Testis (tissue), 2 donors: ENCODE measurements around the gene CLCF1.

Experiments
- POLR2A ChIP-seq: fragments of 450-650 bp; IDR thresholded peaks from one replicate; pipeline ENCODE4 v1.6.1; 2017; ENCODE audit warnings: antibody characterized with exemption, mild to moderate bottlenecking, moderate library complexity
- TF ChIP-seq, protein P1 (sequence below), 3 experiments: fragments of 450-650 bp in 2 of 3; fragments of 200-600 bp in 1 of 3; sonication (generic) in 1 of 3; IDR thresholded peaks; one replicate each; pipeline ENCODE4 v1.5.1; 2016 to 2019; ENCODE audit warnings: antibody characterized with exemption in 3 of 3, mild to moderate bottlenecking in 2 of 3, moderate library complexity in 1 of 3

DNA sequence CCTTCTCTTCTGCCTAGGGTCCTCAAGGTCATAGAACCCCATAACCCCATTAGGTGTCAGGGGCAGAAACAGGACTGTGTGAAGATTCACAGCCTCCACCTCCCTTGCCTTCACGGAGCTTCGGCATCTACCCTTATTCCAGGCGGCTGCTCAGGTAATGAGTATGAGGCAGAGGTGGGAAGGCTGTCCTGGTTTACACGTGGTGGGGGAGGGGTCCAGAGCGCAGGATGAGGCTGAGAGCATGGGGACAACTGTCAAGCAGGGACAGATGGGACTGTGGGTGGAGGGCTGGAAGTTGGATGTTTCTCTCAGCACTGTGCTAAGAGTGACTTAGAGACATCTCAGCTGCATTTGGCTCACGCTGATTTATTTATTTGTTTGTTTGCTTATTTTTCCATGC, 14.1 kb upstream of the CLCF1 start:
- TF ChIP-seq, protein P1, sequence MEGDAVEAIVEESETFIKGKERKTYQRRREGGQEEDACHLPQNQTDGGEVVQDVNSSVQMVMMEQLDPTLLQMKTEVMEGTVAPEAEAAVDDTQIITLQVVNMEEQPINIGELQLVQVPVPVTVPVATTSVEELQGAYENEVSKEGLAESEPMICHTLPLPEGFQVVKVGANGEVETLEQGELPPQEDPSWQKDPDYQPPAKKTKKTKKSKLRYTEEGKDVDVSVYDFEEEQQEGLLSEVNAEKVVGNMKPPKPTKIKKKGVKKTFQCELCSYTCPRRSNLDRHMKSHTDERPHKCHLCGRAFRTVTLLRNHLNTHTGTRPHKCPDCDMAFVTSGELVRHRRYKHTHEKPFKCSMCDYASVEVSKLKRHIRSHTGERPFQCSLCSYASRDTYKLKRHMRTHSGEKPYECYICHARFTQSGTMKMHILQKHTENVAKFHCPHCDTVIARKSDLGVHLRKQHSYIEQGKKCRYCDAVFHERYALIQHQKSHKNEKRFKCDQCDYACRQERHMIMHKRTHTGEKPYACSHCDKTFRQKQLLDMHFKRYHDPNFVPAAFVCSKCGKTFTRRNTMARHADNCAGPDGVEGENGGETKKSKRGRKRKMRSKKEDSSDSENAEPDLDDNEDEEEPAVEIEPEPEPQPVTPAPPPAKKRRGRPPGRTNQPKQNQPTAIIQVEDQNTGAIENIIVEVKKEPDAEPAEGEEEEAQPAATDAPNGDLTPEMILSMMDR (IDR thresholded peaks at IDR 0.05) = no peak
- TF ChIP-seq POLR2A = no peak
